ENCODE data around the gene AP1G1. TPM values are rescaled to one million over a fixed set of nuclear protein-coding genes. Genes with fewer than 3 reads are reported as not detected.

Gene AP1G1
- total and polyA plus RNA-seq, 2 of the 8 experiments (the other 6 are each of a cell fraction or from before 2014, with no cell fraction given) = 43.9 to 68.4 TPM

Small RNA genes lying within 50 kb of the gene (small RNA-seq; reads per million reads assigned to genes)
- gene AC010653.3 (ENCODE audit: insufficient read depth) (not detected), gene SNORA70D (ENCODE audit: insufficient read depth) (not detected), gene SNORD71 (ENCODE audit: insufficient read depth) (73.2 reads per million, percentile 97 among the genes with 10 or more reads in this experiment)

Other genes starting within 250 kb of the AP1G1 start
- gene TAT, start 231.7 kb downstream of the AP1G1 start, total RNA-seq (2021; fragmentation: NEBNext Ultra II Directional; extraction: Animal tissue kit (Norgen Biotek cat#: 25700)) = not detected in 2 replicates
- 0.03 and 0.13 TPM in 2 replicates for gene TAT, start 231.7 kb downstream of the AP1G1 start, polyA plus RNA-seq (2011; rRNA removed)
- gene MARVELD3, start 182.7 kb downstream of the AP1G1 start, total RNA-seq (2021; fragmentation: NEBNext Ultra II Directional; extraction: Animal tissue kit (Norgen Biotek cat#: 25700)) = 34.8 TPM in 2 replicates
- 18.0 and 18.4 TPM in 2 replicates for gene MARVELD3, start 182.7 kb downstream of the AP1G1 start, polyA plus RNA-seq (2011; rRNA removed)
- 12.8 and 12.9 TPM in 2 replicates for gene PHLPP2, start 84.1 kb downstream of the AP1G1 start, total RNA-seq (2021; fragmentation: NEBNext Ultra II Directional; extraction: Animal tissue kit (Norgen Biotek cat#: 25700))
- 6.2 and 7.3 TPM in 2 replicates for gene PHLPP2, start 84.1 kb downstream of the AP1G1 start, polyA plus RNA-seq (2011; rRNA removed)
- 20.8 and 23.8 TPM in 2 replicates for gene ATXN1L, start 37.1 kb upstream of the AP1G1 start, total RNA-seq (2021; fragmentation: NEBNext Ultra II Directional; extraction: Animal tissue kit (Norgen Biotek cat#: 25700))
- 12.1 and 14.7 TPM in 2 replicates for gene ATXN1L, start 37.1 kb upstream of the AP1G1 start, polyA plus RNA-seq (2011; rRNA removed)
- 13.6 and 14.1 TPM in 2 replicates for gene ZNF821, start 75.3 kb upstream of the AP1G1 start, total RNA-seq (2021; fragmentation: NEBNext Ultra II Directional; extraction: Animal tissue kit (Norgen Biotek cat#: 25700))
- 9.5 and 12.4 TPM in 2 replicates for gene ZNF821, start 75.3 kb upstream of the AP1G1 start, polyA plus RNA-seq (2011; rRNA removed)
- gene IST1, start 86.7 kb upstream of the AP1G1 start, total RNA-seq (2021; fragmentation: NEBNext Ultra II Directional; extraction: Animal tissue kit (Norgen Biotek cat#: 25700)) = 245 and 248 TPM in 2 replicates
- 163 and 190 TPM in 2 replicates for gene IST1, start 86.7 kb upstream of the AP1G1 start, polyA plus RNA-seq (2011; rRNA removed)
- gene PKD1L3, start 191.6 kb upstream of the AP1G1 start, total RNA-seq (2021; fragmentation: NEBNext Ultra II Directional; extraction: Animal tissue kit (Norgen Biotek cat#: 25700)) = not detected in 2 replicates
- gene PKD1L3, start 191.6 kb upstream of the AP1G1 start, polyA plus RNA-seq (2011; rRNA removed) = 0.02 TPM in 1 of 2 replicates, not detected in the other
- gene DHODH, start 199.9 kb upstream of the AP1G1 start, total RNA-seq (2021; fragmentation: NEBNext Ultra II Directional; extraction: Animal tissue kit (Norgen Biotek cat#: 25700)) = 15.3 and 19.4 TPM in 2 replicates
- 9.1 and 9.7 TPM in 2 replicates for gene DHODH, start 199.9 kb upstream of the AP1G1 start, polyA plus RNA-seq (2011; rRNA removed)
- gene HP, start 245.7 kb upstream of the AP1G1 start, total RNA-seq (2021; fragmentation: NEBNext Ultra II Directional; extraction: Animal tissue kit (Norgen Biotek cat#: 25700)) = not detected in 2 replicates
- gene HP, start 245.7 kb upstream of the AP1G1 start, polyA plus RNA-seq (2011; rRNA removed) = not detected in 2 replicates